HEK293 (cell line): Measurements from ENCODE around the gene KIF2C.

Experiments used
- CTCF ChIA-PET: fragments of 350-600 bp; formaldehyde crosslinking; extraction: SDS; loops from one replicate; lab custom pipeline; 2021; ENCODE audit warnings: antibody characterized with exemption; lab: Yijun Ruan, JAX
- POLR2A ChIA-PET: fragments of 300-600 bp; formaldehyde crosslinking; extraction: SDS; loops from one replicate; lab custom pipeline; 2020; ENCODE audit warnings: antibody characterized with exemption, inconsistent platforms; lab: Yijun Ruan, JAX
- H3K27ac ChIP-seq: fragments of 200-500 bp; sonication (Bioruptor generic); 2 replicates; pipeline ENCODE4 v1.5.1; 2014; ENCODE audit warnings: low read depth, low read length, control low read depth, inconsistent platforms; ENCODE audit errors: extremely low read depth
- H3K36me3 ChIP-seq, 2 experiments: fragments of 200-500 bp in 1 of 2; sonication (Bioruptor generic) in 1 of 2; 1 replicate in 1 of 2; 2 replicates in 1 of 2; pipeline ENCODE4 v1.5.1; 2014 to 2017; ENCODE audit warnings: inconsistent platforms in 2 of 2, low read length in 2 of 2; ENCODE audit not compliant: control insufficient read depth in 2 of 2, insufficient read depth in 1 of 2
- H3K4me1 ChIP-seq: fragments of 200-500 bp; sonication (Bioruptor generic); 2 replicates; pipeline ENCODE4 v1.5.1; 2014; ENCODE audit warnings: mild to moderate bottlenecking, low read length, inconsistent platforms; ENCODE audit not compliant: control insufficient read depth, insufficient read depth
- H3K4me3 ChIP-seq: 2 replicates; pipeline ENCODE4 v1.5.1; 2011; ENCODE audit warnings: low read depth, mild to moderate bottlenecking, control low read depth, low read length, moderate library complexity
- H3K9me3 ChIP-seq: fragments of 200-500 bp; sonication (Bioruptor generic); 2 replicates; pipeline ENCODE4 v1.5.1; 2014; ENCODE audit warnings: low read depth, low read length, inconsistent platforms; ENCODE audit not compliant: control insufficient read depth, insufficient read depth
- GFI1B ChIP-seq: fragments of 450-650 bp; formaldehyde crosslinking; IDR thresholded peaks from 2 replicates; pipeline ENCODE4 v1.5.1; 2016; ENCODE audit warnings: missing biosample characterization, missing genetic modification characterization
- GLIS2 ChIP-seq: fragments of 450-650 bp; formaldehyde crosslinking; IDR thresholded peaks from 2 replicates; pipeline ENCODE4 v1.5.1; 2016; ENCODE audit warnings: missing biosample characterization, missing genetic modification characterization
- HOXD13 ChIP-seq: sonication (generic); formaldehyde crosslinking; IDR thresholded peaks from 2 replicates; pipeline ENCODE4 v1.8.0; 2022; ENCODE audit warnings: missing genetic modification reagents, borderline replicate concordance
- PRDM1 ChIP-seq: fragments of 450-650 bp; formaldehyde crosslinking; IDR thresholded peaks from 2 replicates; pipeline ENCODE4; 2016; ENCODE audit warnings: missing biosample characterization, missing genetic modification characterization
- SCRT1 ChIP-seq: fragments of 450-650 bp; formaldehyde crosslinking; IDR thresholded peaks from 2 replicates; pipeline ENCODE4 v1.5.1; 2016; ENCODE audit warnings: missing biosample characterization, missing genetic modification characterization, borderline replicate concordance
- SP3 ChIP-seq: fragments of 450-650 bp; formaldehyde crosslinking; IDR thresholded peaks from 2 replicates; pipeline ENCODE4 v1.5.1; 2016; ENCODE audit warnings: missing biosample characterization, missing genetic modification characterization
- WT1 ChIP-seq: fragments of 450-650 bp; formaldehyde crosslinking; IDR thresholded peaks from 2 replicates; pipeline ENCODE4 v1.5.1; 2016; ENCODE audit warnings: missing biosample characterization, missing genetic modification characterization
- ZBTB1 ChIP-seq: fragments of 450-650 bp; formaldehyde crosslinking; IDR thresholded peaks from 2 replicates; pipeline ENCODE4 v1.5.1; 2016; ENCODE audit warnings: missing biosample characterization, missing genetic modification characterization
- ZNF138 ChIP-seq: fragments of 450-650 bp; formaldehyde crosslinking; IDR thresholded peaks from 2 replicates; pipeline ENCODE4 v1.5.1; 2016; ENCODE audit warnings: missing biosample characterization, missing genetic modification characterization, borderline replicate concordance
- ZNF350 ChIP-seq: fragments of 450-650 bp; formaldehyde crosslinking; IDR thresholded peaks from 2 replicates; pipeline ENCODE4 v1.5.0; 2017; ENCODE audit warnings: missing biosample characterization, mild to moderate bottlenecking, missing genetic modification characterization
- ZNF404 ChIP-seq: fragments of 450-650 bp; formaldehyde crosslinking; IDR thresholded peaks from 2 replicates; pipeline ENCODE4 v1.5.1; 2017; ENCODE audit warnings: missing biosample characterization, missing genetic modification characterization
- ZNF560 ChIP-seq: fragments of 450-650 bp; formaldehyde crosslinking; IDR thresholded peaks from 2 replicates; pipeline ENCODE4 v1.5.1; 2017; ENCODE audit warnings: missing biosample characterization, missing genetic modification characterization, borderline replicate concordance
- ZNF747 ChIP-seq: fragments of 450-650 bp; formaldehyde crosslinking; IDR thresholded peaks from 2 replicates; pipeline ENCODE4 v1.5.1; 2016; ENCODE audit warnings: missing biosample characterization, missing genetic modification characterization
- ZNF777 ChIP-seq: fragments of 450-650 bp; formaldehyde crosslinking; IDR thresholded peaks from 2 replicates; pipeline ENCODE4 v1.5.1; 2017; ENCODE audit warnings: missing biosample characterization, missing genetic modification characterization, borderline replicate concordance
- ZSCAN30 ChIP-seq: fragments of 450-650 bp; IDR thresholded peaks from 2 replicates; pipeline ENCODE4 v1.5.1; 2018; ENCODE audit warnings: missing biosample characterization, mild to moderate bottlenecking, missing genetic modification characterization, moderate library complexity
- TF ChIP-seq, protein P1 (sequence below): fragments of 450-650 bp; formaldehyde crosslinking; conservative IDR thresholded peaks from 2 replicates; pipeline ENCODE4 v1.5.1; 2016; ENCODE audit warnings: low read depth, missing biosample characterization, missing genetic modification characterization
- TF ChIP-seq, protein P2 (sequence below): fragments of 450-650 bp; formaldehyde crosslinking; conservative IDR thresholded peaks from 2 replicates; pipeline ENCODE4 v1.5.1; 2016; ENCODE audit warnings: low read depth, missing biosample characterization, missing genetic modification characterization
- TF ChIP-seq, protein P3 (sequence below): fragments of 450-650 bp; formaldehyde crosslinking; IDR thresholded peaks from 2 replicates; pipeline ENCODE4 v1.5.1; 2016; ENCODE audit warnings: missing biosample characterization, missing genetic modification characterization
- TF ChIP-seq, protein P4 (sequence below): fragments of 450-650 bp; formaldehyde crosslinking; IDR thresholded peaks from 2 replicates; pipeline ENCODE4 v1.5.1; 2016; ENCODE audit warnings: missing biosample characterization, missing genetic modification characterization
- TF ChIP-seq, protein P5 (sequence below): fragments of 450-650 bp; IDR thresholded peaks from 2 replicates; pipeline ENCODE4 v1.5.1; 2018; ENCODE audit warnings: missing biosample characterization, missing genetic modification characterization
- TF ChIP-seq, protein P6 (sequence below): fragments of 450-650 bp; formaldehyde crosslinking; IDR thresholded peaks from 2 replicates; pipeline ENCODE4 v1.5.1; 2017; ENCODE audit warnings: missing biosample characterization, missing genetic modification characterization

The KIF2C gene

DNA sequence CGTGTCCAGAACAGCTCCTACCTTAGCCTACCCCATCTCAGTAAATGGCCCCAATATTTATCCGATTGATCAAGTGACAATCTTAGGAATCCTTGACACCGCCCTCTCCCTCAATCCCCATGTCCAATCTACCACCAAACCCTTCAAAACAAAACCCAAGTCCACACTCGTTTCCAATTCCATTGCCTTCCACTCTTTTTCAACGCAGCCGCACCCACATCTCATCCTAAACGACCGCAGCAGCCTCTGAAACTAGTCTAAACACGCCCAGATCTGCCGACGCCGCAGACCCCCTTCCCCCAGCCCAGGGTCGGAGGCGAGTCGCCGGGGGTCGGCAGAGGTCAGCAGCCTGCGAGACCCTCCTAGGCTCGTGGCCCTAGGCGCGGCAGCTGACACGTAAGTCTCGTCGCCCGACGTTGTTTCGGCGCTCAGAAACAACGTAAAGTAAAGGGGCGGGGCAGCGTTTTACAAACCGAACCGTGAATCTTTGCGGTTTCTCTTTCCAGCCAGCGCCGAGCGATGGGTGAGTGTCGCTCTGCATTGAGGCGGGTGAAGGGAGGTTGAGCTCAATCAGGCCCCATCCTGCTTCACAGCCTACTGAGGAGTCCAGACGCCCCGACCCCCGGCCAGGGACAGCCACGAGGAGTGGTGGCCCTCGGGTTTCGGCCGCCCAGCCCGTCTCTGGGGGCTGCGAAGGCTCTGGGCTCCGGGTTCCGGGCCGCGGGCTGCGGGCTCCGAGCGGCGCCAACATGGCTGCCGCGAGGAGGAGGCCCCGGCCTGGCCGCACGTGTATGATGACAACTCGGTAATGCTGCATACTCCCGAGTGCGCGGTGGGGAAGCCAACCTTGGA, 35.7 kb downstream of the KIF2C start, which contains the start of gene RPS8:
Gene RPS8 (plus strand): TSS at position 463 of the 852 bp plus-strand sequence. CDS start 57 bp downstream, at position 520.
- H3K9me3 ChIP-seq: no peaks in the 10 kb centered on the region
- peak within 1 kb of the TSS; percentile 99 for H3K27ac ChIP-seq
- peaks cover 31 to 47% of the 10 kb centered on the region in 2 experiments; a peak in 2 of 3 replicates for H3K36me3 ChIP-seq
- POLR2A ChIA-PET: interaction anchor here (0.5 to 3.1 kb wide), 41 partner anchors 9 to 1417 kb away, joined by 3 to 41 read pairs (median 5); partner anchors contain the start of genes ARMH1, BEST4, BTBD19 and CDC20
- H3K4me3 ChIP-seq: peak within 1 kb of the TSS; percentile 63
- no peaks in the 10 kb centered on the region for H3K4me1 ChIP-seq
- CTCF ChIA-PET: interaction anchor here (0.6 to 2.2 kb wide), 4 partner anchors 12 to 297 kb away, joined by 3 to 11 read pairs (median 4); partner anchors contain the start of genes BEST4 and RNU5D-1
- TF ChIP-seq ZNF138 (tag by site-specific recombination): no peak
- TF ChIP-seq ZSCAN30: peak; percentile 92; the same call in 1 of the 2 replicates
- no peak for TF ChIP-seq SCRT1 (tag by site-specific recombination)
- no peak for TF ChIP-seq GFI1B (tag by site-specific recombination)
- TF ChIP-seq ZBTB1 (tag by site-specific recombination): 0 out of 2 replicates have a peak, but pooled peaks have one; percentile 5
- no peak for TF ChIP-seq ZNF747 (tag by site-specific recombination)
- TF ChIP-seq ZNF777 (tag by site-specific recombination): 0 out of 2 replicates have a peak, but pooled peaks have one; percentile 11
- TF ChIP-seq, protein P1, sequence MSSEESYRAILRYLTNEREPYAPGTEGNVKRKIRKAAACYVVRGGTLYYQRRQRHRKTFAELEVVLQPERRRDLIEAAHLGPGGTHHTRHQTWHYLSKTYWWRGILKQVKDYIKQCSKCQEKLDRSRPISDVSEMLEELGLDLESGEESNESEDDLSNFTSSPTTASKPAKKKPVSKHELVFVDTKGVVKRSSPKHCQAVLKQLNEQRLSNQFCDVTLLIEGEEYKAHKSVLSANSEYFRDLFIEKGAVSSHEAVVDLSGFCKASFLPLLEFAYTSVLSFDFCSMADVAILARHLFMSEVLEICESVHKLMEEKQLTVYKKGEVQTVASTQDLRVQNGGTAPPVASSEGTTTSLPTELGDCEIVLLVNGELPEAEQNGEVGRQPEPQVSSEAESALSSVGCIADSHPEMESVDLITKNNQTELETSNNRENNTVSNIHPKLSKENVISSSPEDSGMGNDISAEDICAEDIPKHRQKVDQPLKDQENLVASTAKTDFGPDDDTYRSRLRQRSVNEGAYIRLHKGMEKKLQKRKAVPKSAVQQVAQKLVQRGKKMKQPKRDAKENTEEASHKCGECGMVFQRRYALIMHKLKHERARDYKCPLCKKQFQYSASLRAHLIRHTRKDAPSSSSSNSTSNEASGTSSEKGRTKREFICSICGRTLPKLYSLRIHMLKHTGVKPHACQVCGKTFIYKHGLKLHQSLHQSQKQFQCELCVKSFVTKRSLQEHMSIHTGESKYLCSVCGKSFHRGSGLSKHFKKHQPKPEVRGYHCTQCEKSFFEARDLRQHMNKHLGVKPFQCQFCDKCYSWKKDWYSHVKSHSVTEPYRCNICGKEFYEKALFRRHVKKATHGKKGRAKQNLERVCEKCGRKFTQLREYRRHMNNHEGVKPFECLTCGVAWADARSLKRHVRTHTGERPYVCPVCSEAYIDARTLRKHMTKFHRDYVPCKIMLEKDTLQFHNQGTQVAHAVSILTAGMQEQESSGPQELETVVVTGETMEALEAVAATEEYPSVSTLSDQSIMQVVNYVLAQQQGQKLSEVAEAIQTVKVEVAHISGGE: no peak; the same call in 1 of the 2 replicates
- 0 out of 2 replicates have a peak, but pooled peaks have one; percentile 30 for TF ChIP-seq ZNF404 (tag by site-specific recombination)
- no peak for TF ChIP-seq ZNF350
- TF ChIP-seq ZNF560: no peak
- peak; percentile 91 for TF ChIP-seq SP3 (tag by site-specific recombination)
- TF ChIP-seq WT1: peak; percentile 68
- TF ChIP-seq, protein P2, sequence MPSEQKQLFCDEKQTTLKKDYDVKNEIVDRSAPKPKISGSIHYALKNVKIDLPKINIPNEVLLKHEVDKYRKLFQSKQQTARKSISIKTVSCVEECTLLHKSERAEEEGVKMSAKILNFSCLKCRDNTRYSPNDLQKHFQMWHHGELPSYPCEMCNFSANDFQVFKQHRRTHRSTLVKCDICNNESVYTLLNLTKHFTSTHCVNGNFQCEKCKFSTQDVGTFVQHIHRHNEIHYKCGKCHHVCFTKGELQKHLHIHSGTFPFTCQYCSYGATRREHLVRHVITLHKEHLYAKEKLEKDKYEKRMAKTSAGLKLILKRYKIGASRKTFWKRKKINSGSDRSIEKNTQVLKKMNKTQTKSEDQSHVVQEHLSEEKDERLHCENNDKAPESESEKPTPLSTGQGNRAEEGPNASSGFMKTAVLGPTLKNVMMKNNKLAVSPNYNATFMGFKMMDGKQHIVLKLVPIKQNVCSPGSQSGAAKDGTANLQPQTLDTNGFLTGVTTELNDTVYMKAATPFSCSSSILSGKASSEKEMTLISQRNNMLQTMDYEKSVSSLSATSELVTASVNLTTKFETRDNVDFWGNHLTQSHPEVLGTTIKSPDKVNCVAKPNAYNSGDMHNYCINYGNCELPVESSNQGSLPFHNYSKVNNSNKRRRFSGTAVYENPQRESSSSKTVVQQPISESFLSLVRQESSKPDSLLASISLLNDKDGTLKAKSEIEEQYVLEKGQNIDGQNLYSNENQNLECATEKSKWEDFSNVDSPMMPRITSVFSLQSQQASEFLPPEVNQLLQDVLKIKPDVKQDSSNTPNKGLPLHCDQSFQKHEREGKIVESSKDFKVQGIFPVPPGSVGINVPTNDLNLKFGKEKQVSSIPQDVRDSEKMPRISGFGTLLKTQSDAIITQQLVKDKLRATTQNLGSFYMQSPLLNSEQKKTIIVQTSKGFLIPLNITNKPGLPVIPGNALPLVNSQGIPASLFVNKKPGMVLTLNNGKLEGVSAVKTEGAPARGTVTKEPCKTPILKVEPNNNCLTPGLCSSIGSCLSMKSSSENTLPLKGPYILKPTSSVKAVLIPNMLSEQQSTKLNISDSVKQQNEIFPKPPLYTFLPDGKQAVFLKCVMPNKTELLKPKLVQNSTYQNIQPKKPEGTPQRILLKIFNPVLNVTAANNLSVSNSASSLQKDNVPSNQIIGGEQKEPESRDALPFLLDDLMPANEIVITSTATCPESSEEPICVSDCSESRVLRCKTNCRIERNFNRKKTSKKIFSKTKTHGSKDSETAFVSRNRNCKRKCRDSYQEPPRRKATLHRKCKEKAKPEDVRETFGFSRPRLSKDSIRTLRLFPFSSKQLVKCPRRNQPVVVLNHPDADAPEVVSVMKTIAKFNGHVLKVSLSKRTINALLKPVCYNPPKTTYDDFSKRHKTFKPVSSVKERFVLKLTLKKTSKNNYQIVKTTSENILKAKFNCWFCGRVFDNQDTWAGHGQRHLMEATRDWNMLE (tag by site-specific recombination): no peak; the same call in 1 of the 2 replicates
- TF ChIP-seq, protein P3, sequence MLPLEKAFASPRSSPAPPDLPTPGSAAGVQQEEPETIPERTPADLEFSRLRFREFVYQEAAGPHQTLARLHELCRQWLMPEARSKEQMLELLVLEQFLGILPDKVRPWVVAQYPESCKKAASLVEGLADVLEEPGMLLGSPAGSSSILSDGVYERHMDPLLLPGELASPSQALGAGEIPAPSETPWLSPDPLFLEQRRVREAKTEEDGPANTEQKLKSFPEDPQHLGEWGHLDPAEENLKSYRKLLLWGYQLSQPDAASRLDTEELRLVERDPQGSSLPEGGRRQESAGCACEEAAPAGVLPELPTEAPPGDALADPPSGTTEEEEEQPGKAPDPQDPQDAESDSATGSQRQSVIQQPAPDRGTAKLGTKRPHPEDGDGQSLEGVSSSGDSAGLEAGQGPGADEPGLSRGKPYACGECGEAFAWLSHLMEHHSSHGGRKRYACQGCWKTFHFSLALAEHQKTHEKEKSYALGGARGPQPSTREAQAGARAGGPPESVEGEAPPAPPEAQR (tag by site-specific recombination): no peak; the same call in 1 of the 2 replicates
- TF ChIP-seq, protein P4, sequence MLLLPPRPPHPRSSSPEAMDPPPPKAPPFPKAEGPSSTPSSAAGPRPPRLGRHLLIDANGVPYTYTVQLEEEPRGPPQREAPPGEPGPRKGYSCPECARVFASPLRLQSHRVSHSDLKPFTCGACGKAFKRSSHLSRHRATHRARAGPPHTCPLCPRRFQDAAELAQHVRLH (tag by site-specific recombination): 0 out of 2 replicates have a peak, but pooled peaks have one; percentile 40
- TF ChIP-seq GLIS2 (tag by site-specific recombination): peak; percentile 87
- TF ChIP-seq HOXD13 (CRISPR knock-in tag): peak; percentile 85; the same call in 1 of the 2 replicates
- no peak for TF ChIP-seq PRDM1 (tag by site-specific recombination)
- TF ChIP-seq, protein P5, sequence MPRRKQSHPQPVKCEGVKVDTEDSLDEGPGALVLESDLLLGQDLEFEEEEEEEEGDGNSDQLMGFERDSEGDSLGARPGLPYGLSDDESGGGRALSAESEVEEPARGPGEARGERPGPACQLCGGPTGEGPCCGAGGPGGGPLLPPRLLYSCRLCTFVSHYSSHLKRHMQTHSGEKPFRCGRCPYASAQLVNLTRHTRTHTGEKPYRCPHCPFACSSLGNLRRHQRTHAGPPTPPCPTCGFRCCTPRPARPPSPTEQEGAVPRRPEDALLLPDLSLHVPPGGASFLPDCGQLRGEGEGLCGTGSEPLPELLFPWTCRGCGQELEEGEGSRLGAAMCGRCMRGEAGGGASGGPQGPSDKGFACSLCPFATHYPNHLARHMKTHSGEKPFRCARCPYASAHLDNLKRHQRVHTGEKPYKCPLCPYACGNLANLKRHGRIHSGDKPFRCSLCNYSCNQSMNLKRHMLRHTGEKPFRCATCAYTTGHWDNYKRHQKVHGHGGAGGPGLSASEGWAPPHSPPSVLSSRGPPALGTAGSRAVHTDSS (tag by site-specific recombination): peak; percentile 36; the same call in 1 of the 2 replicates
- TF ChIP-seq, protein P6, sequence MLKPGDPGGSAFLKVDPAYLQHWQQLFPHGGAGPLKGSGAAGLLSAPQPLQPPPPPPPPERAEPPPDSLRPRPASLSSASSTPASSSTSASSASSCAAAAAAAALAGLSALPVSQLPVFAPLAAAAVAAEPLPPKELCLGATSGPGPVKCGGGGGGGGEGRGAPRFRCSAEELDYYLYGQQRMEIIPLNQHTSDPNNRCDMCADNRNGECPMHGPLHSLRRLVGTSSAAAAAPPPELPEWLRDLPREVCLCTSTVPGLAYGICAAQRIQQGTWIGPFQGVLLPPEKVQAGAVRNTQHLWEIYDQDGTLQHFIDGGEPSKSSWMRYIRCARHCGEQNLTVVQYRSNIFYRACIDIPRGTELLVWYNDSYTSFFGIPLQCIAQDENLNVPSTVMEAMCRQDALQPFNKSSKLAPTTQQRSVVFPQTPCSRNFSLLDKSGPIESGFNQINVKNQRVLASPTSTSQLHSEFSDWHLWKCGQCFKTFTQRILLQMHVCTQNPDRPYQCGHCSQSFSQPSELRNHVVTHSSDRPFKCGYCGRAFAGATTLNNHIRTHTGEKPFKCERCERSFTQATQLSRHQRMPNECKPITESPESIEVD (tag by site-specific recombination): no peak
